Measurements from ENCODE around the gene EPX. TPM values are rescaled to one million over a fixed set of nuclear protein-coding genes. Genes with fewer than 3 reads are reported as not detected.
"Not testable (repeated sequence)": the region's sequence is repeated elsewhere in the genome, so short reads cannot be mapped to it uniquely, and the experiment has no call there.

The EPX gene, protein sequence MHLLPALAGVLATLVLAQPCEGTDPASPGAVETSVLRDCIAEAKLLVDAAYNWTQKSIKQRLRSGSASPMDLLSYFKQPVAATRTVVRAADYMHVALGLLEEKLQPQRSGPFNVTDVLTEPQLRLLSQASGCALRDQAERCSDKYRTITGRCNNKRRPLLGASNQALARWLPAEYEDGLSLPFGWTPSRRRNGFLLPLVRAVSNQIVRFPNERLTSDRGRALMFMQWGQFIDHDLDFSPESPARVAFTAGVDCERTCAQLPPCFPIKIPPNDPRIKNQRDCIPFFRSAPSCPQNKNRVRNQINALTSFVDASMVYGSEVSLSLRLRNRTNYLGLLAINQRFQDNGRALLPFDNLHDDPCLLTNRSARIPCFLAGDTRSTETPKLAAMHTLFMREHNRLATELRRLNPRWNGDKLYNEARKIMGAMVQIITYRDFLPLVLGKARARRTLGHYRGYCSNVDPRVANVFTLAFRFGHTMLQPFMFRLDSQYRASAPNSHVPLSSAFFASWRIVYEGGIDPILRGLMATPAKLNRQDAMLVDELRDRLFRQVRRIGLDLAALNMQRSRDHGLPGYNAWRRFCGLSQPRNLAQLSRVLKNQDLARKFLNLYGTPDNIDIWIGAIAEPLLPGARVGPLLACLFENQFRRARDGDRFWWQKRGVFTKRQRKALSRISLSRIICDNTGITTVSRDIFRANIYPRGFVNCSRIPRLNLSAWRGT
- not detected for polyA plus RNA-seq (2013, experiment 1 of 2)
- not detected for polyA plus RNA-seq (2013, experiment 2 of 2)

DNA sequence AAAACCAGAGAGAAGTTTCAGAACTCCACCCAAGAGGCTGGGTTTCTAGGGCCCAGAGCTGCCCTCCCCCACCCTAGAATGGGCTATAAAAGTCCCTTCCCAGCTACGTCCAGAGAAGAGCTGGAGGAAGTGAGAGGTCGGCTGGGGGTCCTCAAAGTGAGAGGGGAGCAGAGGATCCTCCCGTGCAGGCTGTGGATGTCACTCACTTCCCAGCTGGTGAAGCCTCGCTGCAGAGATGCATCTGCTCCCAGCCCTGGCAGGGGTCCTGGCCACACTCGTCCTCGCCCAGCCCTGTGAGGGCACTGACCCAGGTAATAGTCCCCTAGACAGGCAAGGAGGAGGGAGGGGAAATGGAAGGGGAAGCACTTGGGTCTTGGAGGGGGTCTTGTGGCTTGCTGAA, at the start of gene EPX:
TSS of gene EPX (plus strand) at position 115 of the 400 bp plus-strand sequence. CDS start at position 236, 121 bp downstream.
- Histone ChIP-seq H4K91ac (ENCODE audit: low read depth, low read length, poor library complexity) (no peak within 1 kb of the TSS), H3K27ac (replicated peaks; ENCODE audit: low read length) (no peak within 1 kb of the TSS), H2BK12ac (ENCODE audit: low read length) (no peak within 1 kb of the TSS), H3K9me3 (replicated peaks in 1 of 2; ENCODE audit: control insufficient read depth in 2 of 2, insufficient read depth in 1 of 2, low read depth in 1 of 2, low read length in 2 of 2) (no peaks in the 10 kb centered on the region), H2BK5ac (ENCODE audit: low read length) (no peak within 1 kb of the TSS), H3K18ac (ENCODE audit: low read length) (peak within 1 kb of the TSS; percentile 48), H3K14ac (ENCODE audit: low read length) (no peak within 1 kb of the TSS), H3K23ac (ENCODE audit: low read depth, low read length, poor library complexity) (peak within 1 kb of the TSS; percentile 47), H3K4me3 (ENCODE audit: low read length in 2 of 2) (peak within 1 kb of the TSS in 1 of 2 donors; percentile 40), H2BK15ac (ENCODE audit: low read length) (no peak within 1 kb of the TSS), H3K4me1 (ENCODE audit: control insufficient read depth in 2 of 2, insufficient read depth in 1 of 2, low read depth in 1 of 2, low read length in 2 of 2) (no peaks in the 10 kb centered on the region), H3K4me2 (ENCODE audit: insufficient read depth, low read length, poor library complexity, severe bottlenecking) (no peak within 1 kb of the TSS), H3K79me1 (ENCODE audit: low read depth, low read length) (no peaks in the 10 kb centered on the region), H2AFZ (ENCODE audit: low read length) (no peak within 1 kb of the TSS), H3K4ac (ENCODE audit: low read length) (no peak within 1 kb of the TSS), H3K27me3 (ENCODE audit: control insufficient read depth in 3 of 3, insufficient read depth in 3 of 3, low read depth in 1 of 3, low read length in 3 of 3) (peaks cover 0 to 36% (median 0%) of the 10 kb centered on the region in 3 experiments), H3K9ac (ENCODE audit: low read depth, low read length, poor library complexity) (no peak within 1 kb of the TSS), H2AK5ac (ENCODE audit: low read depth, low read length) (no peak within 1 kb of the TSS), H3K36me3 (replicated peaks in 1 of 2; ENCODE audit: control insufficient read depth in 2 of 2, insufficient read depth in 2 of 2, low read length in 2 of 2) (no peaks in the 10 kb centered on the region), H4K8ac (ENCODE audit: low read depth, low read length) (no peak within 1 kb of the TSS), H2BK120ac (ENCODE audit: low read depth, low read length) (no peak within 1 kb of the TSS)
- DNase-seq (ENCODE audit: low spot score): no peak
- WGBS, 2 donors (ENCODE audit: extremely low coverage in 2 of 2, insufficient read length in 2 of 2, insufficient replicate concordance in 1 of 2): no CpG with 5 or more reads among the region's 6 CpGs

DNA sequence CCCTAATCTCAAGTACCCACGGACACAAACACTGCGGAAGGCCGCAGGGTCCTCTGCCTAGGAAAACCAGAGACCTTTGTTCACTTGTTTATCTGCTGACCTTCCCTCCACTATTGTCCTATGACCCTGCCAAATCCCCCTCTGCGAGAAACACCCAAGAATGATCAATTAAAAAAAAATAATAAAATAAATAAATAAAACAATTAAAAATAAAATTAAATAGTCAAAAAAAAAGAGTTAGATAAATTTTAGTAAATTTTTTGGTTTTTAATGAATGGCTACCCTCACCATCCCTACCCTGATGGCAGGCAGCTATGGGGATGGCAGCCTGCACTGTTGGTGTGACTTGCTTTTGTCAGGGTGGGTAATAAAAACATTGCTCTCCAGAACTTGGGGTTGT, 49.2 kb upstream of the EPX start:
- H2BK120ac ChIP-seq (ENCODE audit: low read depth, low read length); H3K23ac ChIP-seq (ENCODE audit: low read depth, low read length, poor library complexity); H2BK15ac ChIP-seq (ENCODE audit: low read length); H3K4ac ChIP-seq (ENCODE audit: low read length); H4K91ac ChIP-seq (ENCODE audit: low read depth, low read length, poor library complexity); H3K14ac ChIP-seq (ENCODE audit: low read length); H3K4me3 ChIP-seq (ENCODE audit: low read length in 2 of 2); H3K4me2 ChIP-seq (ENCODE audit: insufficient read depth, low read length, poor library complexity, severe bottlenecking); H2AFZ ChIP-seq (ENCODE audit: low read length); H2BK12ac ChIP-seq (ENCODE audit: low read length); H3K4me1 ChIP-seq (ENCODE audit: control insufficient read depth in 2 of 2, insufficient read depth in 1 of 2, low read depth in 1 of 2, low read length in 2 of 2); H3K27ac ChIP-seq (replicated peaks; ENCODE audit: low read length); DNase-seq (ENCODE audit: low spot score); H2BK5ac ChIP-seq (ENCODE audit: low read length); H2AK5ac ChIP-seq (ENCODE audit: low read depth, low read length); H3K79me1 ChIP-seq (ENCODE audit: low read depth, low read length); H3K36me3 ChIP-seq (replicated peaks in 1 of 2; ENCODE audit: control insufficient read depth in 2 of 2, insufficient read depth in 2 of 2, low read length in 2 of 2); H3K9ac ChIP-seq (ENCODE audit: low read depth, low read length, poor library complexity); H4K8ac ChIP-seq (ENCODE audit: low read depth, low read length); H3K18ac ChIP-seq (ENCODE audit: low read length): not testable (repeated sequence)
- peaks cover 2 to 12% of the 10 kb centered on the region in 2 donors for H3K9me3 ChIP-seq (replicated peaks in 1 of 2; ENCODE audit: control insufficient read depth in 2 of 2, insufficient read depth in 1 of 2, low read depth in 1 of 2, low read length in 2 of 2)
- 100% methylated on average over 1 of the region's 4 CpGs; no CpG with 5 or more reads in 1 of the 2 donors for WGBS, 2 donors (ENCODE audit: extremely low coverage in 2 of 2, insufficient read length in 2 of 2, insufficient replicate concordance in 1 of 2)
- H3K27me3 ChIP-seq (ENCODE audit: control insufficient read depth in 3 of 3, insufficient read depth in 3 of 3, low read depth in 1 of 3, low read length in 3 of 3): peaks cover 0 to 11% (median 0%) of the 10 kb centered on the region in 3 experiments

DNA sequence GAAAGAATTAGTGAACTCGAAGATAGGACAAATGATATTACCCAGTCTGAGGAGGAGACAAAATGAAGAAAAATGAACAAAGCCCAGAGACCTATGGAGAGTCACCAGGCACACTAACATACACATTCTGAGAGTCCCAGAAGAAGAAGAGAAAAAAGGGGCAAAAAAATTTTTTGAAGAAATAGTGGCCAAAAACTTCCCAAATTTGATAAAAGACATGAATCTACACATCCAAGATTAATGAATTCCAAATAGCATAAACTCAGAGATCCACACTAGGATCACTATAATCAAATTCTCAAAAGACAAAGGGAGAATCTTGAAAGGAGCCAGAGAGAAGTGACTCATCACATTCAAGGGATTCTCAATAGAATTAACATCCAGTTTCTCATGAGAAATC, 47.7 kb upstream of the EPX start:
- H2AFZ ChIP-seq (ENCODE audit: low read length): no peak overlapping the region
- H3K23ac ChIP-seq (ENCODE audit: low read depth, low read length, poor library complexity): no peak overlapping the region
- no peaks in the 10 kb centered on the region for H3K79me1 ChIP-seq (ENCODE audit: low read depth, low read length)
- H2AK5ac ChIP-seq (ENCODE audit: low read depth, low read length): no peak overlapping the region
- H4K91ac ChIP-seq (ENCODE audit: low read depth, low read length, poor library complexity): no peak overlapping the region
- no peak overlapping the region for H2BK5ac ChIP-seq (ENCODE audit: low read length)
- H3K4me2 ChIP-seq (ENCODE audit: insufficient read depth, low read length, poor library complexity, severe bottlenecking): no peak overlapping the region
- no peak overlapping the region for H3K18ac ChIP-seq (ENCODE audit: low read length)
- peaks cover 0 to 22% (median 0%) of the 10 kb centered on the region in 3 experiments for H3K27me3 ChIP-seq (ENCODE audit: control insufficient read depth in 3 of 3, insufficient read depth in 3 of 3, low read depth in 1 of 3, low read length in 3 of 3)
- H3K27ac ChIP-seq (replicated peaks; ENCODE audit: low read length): no peak overlapping the region
- no peak overlapping the region for H3K4ac ChIP-seq (ENCODE audit: low read length)
- no peak overlapping the region for H3K4me3 ChIP-seq (ENCODE audit: low read length in 2 of 2)
- no peak overlapping the region for H3K14ac ChIP-seq (ENCODE audit: low read length)
- no peak overlapping the region for H4K8ac ChIP-seq (ENCODE audit: low read depth, low read length)
- no peak overlapping the region for H2BK15ac ChIP-seq (ENCODE audit: low read length)
- H3K4me1 ChIP-seq (ENCODE audit: control insufficient read depth in 2 of 2, insufficient read depth in 1 of 2, low read depth in 1 of 2, low read length in 2 of 2): no peaks in the 10 kb centered on the region
- WGBS, 2 donors (ENCODE audit: extremely low coverage in 2 of 2, insufficient read length in 2 of 2, insufficient replicate concordance in 1 of 2): no CpG with 5 or more reads among the region's 1 CpG
- H3K36me3 ChIP-seq (replicated peaks in 1 of 2; ENCODE audit: control insufficient read depth in 2 of 2, insufficient read depth in 2 of 2, low read length in 2 of 2): no peaks in the 10 kb centered on the region
- no peak overlapping the region for H3K9ac ChIP-seq (ENCODE audit: low read depth, low read length, poor library complexity)
- no peak overlapping the region for H2BK120ac ChIP-seq (ENCODE audit: low read depth, low read length)
- H2BK12ac ChIP-seq (ENCODE audit: low read length): no peak overlapping the region
- no peak for DNase-seq (ENCODE audit: low spot score)
- peaks cover 2 to 12% of the 10 kb centered on the region in 2 donors for H3K9me3 ChIP-seq (replicated peaks in 1 of 2; ENCODE audit: control insufficient read depth in 2 of 2, insufficient read depth in 1 of 2, low read depth in 1 of 2, low read length in 2 of 2)

DNA sequence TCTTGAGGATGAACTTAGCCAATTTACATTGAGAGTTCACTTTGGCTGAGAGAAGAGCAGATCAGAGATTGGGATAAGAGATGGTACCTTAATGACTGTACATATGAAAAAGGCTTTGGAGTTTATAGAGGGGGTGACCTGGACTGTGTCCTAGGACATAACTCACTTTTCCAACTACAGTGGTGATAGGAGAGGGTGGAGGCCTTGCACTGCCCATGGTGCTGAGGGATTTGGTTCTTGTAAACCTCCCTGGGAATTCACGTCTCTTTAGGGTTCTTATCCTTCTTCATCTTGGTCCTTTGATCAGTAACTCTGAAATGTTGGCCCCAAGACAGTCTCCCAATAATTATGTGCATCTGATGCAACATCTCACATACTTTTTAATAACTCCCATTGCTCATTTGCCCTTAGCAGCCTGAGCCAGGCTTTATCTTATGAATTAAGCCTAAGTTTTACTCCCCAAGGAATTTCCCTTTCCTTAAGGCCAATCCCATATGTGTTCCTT, 44.5 kb upstream of the EPX start, which contains the start of gene OR4D1:
TSS of gene OR4D1 (plus strand) at position 455 of the 505 bp plus-strand sequence. CDS start 6,770 bp downstream, outside the sequence.
- no peak within 1 kb of the TSS for H2BK5ac ChIP-seq (ENCODE audit: low read length)
- no peak within 1 kb of the TSS for H2AFZ ChIP-seq (ENCODE audit: low read length)
- no peaks in the 10 kb centered on the region for H3K4me1 ChIP-seq (ENCODE audit: control insufficient read depth in 2 of 2, insufficient read depth in 1 of 2, low read depth in 1 of 2, low read length in 2 of 2)
- H2BK15ac ChIP-seq (ENCODE audit: low read length): no peak within 1 kb of the TSS
- H3K9ac ChIP-seq (ENCODE audit: low read depth, low read length, poor library complexity): no peak within 1 kb of the TSS
- no peak for DNase-seq (ENCODE audit: low spot score)
- H3K4ac ChIP-seq (ENCODE audit: low read length): no peak within 1 kb of the TSS
- H3K18ac ChIP-seq (ENCODE audit: low read length): no peak within 1 kb of the TSS
- no peak within 1 kb of the TSS for H2AK5ac ChIP-seq (ENCODE audit: low read depth, low read length)
- no peaks in the 10 kb centered on the region for H3K36me3 ChIP-seq (replicated peaks in 1 of 2; ENCODE audit: control insufficient read depth in 2 of 2, insufficient read depth in 2 of 2, low read length in 2 of 2)
- no peak within 1 kb of the TSS for H2BK12ac ChIP-seq (ENCODE audit: low read length)
- peaks cover 2 to 12% of the 10 kb centered on the region in 2 donors for H3K9me3 ChIP-seq (replicated peaks in 1 of 2; ENCODE audit: control insufficient read depth in 2 of 2, insufficient read depth in 1 of 2, low read depth in 1 of 2, low read length in 2 of 2)
- no peak within 1 kb of the TSS for H2BK120ac ChIP-seq (ENCODE audit: low read depth, low read length)
- no peak within 1 kb of the TSS for H4K91ac ChIP-seq (ENCODE audit: low read depth, low read length, poor library complexity)
- no peak within 1 kb of the TSS for H3K4me2 ChIP-seq (ENCODE audit: insufficient read depth, low read length, poor library complexity, severe bottlenecking)
- no peak within 1 kb of the TSS for H4K8ac ChIP-seq (ENCODE audit: low read depth, low read length)
- H3K14ac ChIP-seq (ENCODE audit: low read length): no peak within 1 kb of the TSS
- peaks cover 0 to 50% (median 5%) of the 10 kb centered on the region in 3 experiments for H3K27me3 ChIP-seq (ENCODE audit: control insufficient read depth in 3 of 3, insufficient read depth in 3 of 3, low read depth in 1 of 3, low read length in 3 of 3)
- H3K4me3 ChIP-seq (ENCODE audit: low read length in 2 of 2): peak within 1 kb of the TSS in 1 of 2 donors; percentile 1
- no peak within 1 kb of the TSS for H3K23ac ChIP-seq (ENCODE audit: low read depth, low read length, poor library complexity)
- no CpG with 5 or more reads among the region's 1 CpG for WGBS, 2 donors (ENCODE audit: extremely low coverage in 2 of 2, insufficient read length in 2 of 2, insufficient replicate concordance in 1 of 2)
- H3K27ac ChIP-seq (replicated peaks; ENCODE audit: low read length): no peak within 1 kb of the TSS
- H3K79me1 ChIP-seq (ENCODE audit: low read depth, low read length): no peaks in the 10 kb centered on the region
